Lung (tissue), 12 donors: Measurements from ENCODE around the gene NEIL3. TPM values are rescaled to one million over a fixed set of nuclear protein-coding genes. Genes with fewer than 3 reads are reported as not detected.

Experiments used
- ATAC-seq: fragments of 200-7000 bp; cut with Tn5 transposase; one replicate; pipeline ENCODE4 v1.9.1; 2020; ENCODE audit warnings: moderate number of reproducible peaks; ENCODE audit not compliant: insufficient read depth, low FRiP score
- DNase-seq, 3 donors: peaks; one replicate each; pipeline ENCODE4 v3.0.0-alpha.2; 2013 to 2017
- H3K27ac ChIP-seq, 2 donors: one replicate each; pipeline ENCODE4 v1.5.1; 2013; ENCODE audit warnings: mild to moderate bottlenecking in 2 of 2, moderate library complexity in 2 of 2, control low read depth in 1 of 2, inconsistent platforms in 1 of 2, low read depth in 1 of 2, low read length in 1 of 2
- H3K27me3 ChIP-seq, 3 donors: one replicate each; pipeline ENCODE4 v1.5.1; 2013; ENCODE audit warnings: low read length in 2 of 3; ENCODE audit not compliant: control insufficient read depth in 3 of 3, insufficient read depth in 3 of 3
- H3K36me3 ChIP-seq, 4 donors: one replicate each; pipeline ENCODE4 v1.5.1; 2013; ENCODE audit warnings: low read length in 4 of 4, mild to moderate bottlenecking in 1 of 4, moderate library complexity in 1 of 4; ENCODE audit not compliant: control insufficient read depth in 4 of 4, insufficient read depth in 4 of 4
- H3K4me1 ChIP-seq, 5 donors: one replicate each; pipeline ENCODE4 v1.5.1; 2013; ENCODE audit warnings: low read length in 5 of 5, mild to moderate bottlenecking in 2 of 5, moderate library complexity in 1 of 5; ENCODE audit not compliant: control insufficient read depth in 5 of 5, insufficient read depth in 5 of 5
- H3K4me3 ChIP-seq: one replicate; pipeline ENCODE4 v1.5.1; 2013; ENCODE audit warnings: mild to moderate bottlenecking, control low read depth, moderate library complexity
- H3K9ac ChIP-seq, 2 donors: one replicate each; pipeline ENCODE4 v1.5.1; 2013; ENCODE audit warnings: low read length in 2 of 2, control low read depth in 1 of 2; ENCODE audit not compliant: insufficient read depth in 1 of 2
- H3K9me3 ChIP-seq, 4 donors: one replicate each; pipeline ENCODE4 v1.5.1; 2013; ENCODE audit warnings: low read length in 3 of 4, mild to moderate bottlenecking in 1 of 4, moderate library complexity in 1 of 4; ENCODE audit not compliant: control insufficient read depth in 4 of 4, insufficient read depth in 3 of 4
- WGBS, 2 donors: extraction: QIAGEN DNeasy Blood & Tissue Kit; methylation state at CpG; one replicate each; pipeline ENCODE4 v1.1.7; 2013; 5-methylcytosine and 5-hydroxymethylcytosine counted together
- polyA plus RNA-seq, 2 donors: library from polyadenylated mRNA; stranded (reverse); fragments of 200-250 nt; gene quantifications; one replicate each; pipeline ENCODE4 v1.2.1, GENCODE V29; 2013
- total RNA-seq, 2 donors: library from RNA; depleted of rRNA in 1 of 2; stranded (reverse); fragments of >200 nt in 1 of 2; gene quantifications; one replicate each; pipeline ENCODE4 v1.2.1, GENCODE V29; 2014 to 2021
- TF ChIP-seq, protein P1 (sequence below): IDR thresholded peaks from 2 replicates; pipeline ENCODE4 v1.5.1; 2012; ENCODE audit warnings: mild to moderate bottlenecking; ENCODE audit errors: control extremely low read depth, extremely low read depth
- donor health status: control.
- donor health status: control.
- donor health status: Bipolar disorder and iron deficiency.
- donor health status: healthy.
- donor health status: DM: yes; HTN: yes; CAD: no.

The NEIL3 gene
- total and polyA plus RNA-seq, 4 donors, result 0.22 to 2.0 (median 0.32) TPM

DNA sequence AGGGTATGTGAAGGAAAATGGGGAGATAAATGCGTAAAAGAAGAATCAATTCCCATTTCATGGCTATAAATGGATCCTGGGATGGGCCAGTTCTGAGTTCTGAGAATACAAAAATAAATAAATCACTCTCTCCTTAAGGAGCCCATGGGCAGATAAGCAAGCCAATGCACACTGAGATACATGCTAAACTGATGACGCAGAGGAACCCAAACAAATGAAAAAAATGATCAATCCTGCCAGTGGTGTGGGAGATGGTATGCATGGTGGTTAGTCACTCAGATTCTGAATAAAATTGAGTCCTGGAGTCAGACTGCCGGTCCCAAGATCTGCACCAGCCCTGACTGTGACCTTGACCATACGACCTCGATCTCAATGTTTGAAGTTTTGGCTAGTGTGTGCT is 59.7 kb downstream of the NEIL3 start:
- TF ChIP-seq, protein P1, sequence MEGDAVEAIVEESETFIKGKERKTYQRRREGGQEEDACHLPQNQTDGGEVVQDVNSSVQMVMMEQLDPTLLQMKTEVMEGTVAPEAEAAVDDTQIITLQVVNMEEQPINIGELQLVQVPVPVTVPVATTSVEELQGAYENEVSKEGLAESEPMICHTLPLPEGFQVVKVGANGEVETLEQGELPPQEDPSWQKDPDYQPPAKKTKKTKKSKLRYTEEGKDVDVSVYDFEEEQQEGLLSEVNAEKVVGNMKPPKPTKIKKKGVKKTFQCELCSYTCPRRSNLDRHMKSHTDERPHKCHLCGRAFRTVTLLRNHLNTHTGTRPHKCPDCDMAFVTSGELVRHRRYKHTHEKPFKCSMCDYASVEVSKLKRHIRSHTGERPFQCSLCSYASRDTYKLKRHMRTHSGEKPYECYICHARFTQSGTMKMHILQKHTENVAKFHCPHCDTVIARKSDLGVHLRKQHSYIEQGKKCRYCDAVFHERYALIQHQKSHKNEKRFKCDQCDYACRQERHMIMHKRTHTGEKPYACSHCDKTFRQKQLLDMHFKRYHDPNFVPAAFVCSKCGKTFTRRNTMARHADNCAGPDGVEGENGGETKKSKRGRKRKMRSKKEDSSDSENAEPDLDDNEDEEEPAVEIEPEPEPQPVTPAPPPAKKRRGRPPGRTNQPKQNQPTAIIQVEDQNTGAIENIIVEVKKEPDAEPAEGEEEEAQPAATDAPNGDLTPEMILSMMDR, result no peak
- WGBS, 2 donors, result 93 to 96% methylated on average over 5 of the region's 5 CpGs

GRCh38 chr4:177371461-177371860 is 61.8 kb downstream of the NEIL3 start:
- Histone ChIP-seq H3K9me3 (peaks cover 0 to 4% (median 0%) of the 10 kb centered on the region in 4 donors), H3K4me1 (peaks cover 0 to 10% (median 4%) of the 10 kb centered on the region in 5 donors), H3K9ac (no peak overlapping the region), H3K27ac (no peak overlapping the region), H3K36me3 (no peaks in the 10 kb centered on the region), H3K4me3 (no peak overlapping the region), H3K27me3 (no peaks in the 10 kb centered on the region)
- DNase-seq (no peak), ATAC-seq (no peak)
- WGBS, 2 donors, result 74 to 86% methylated on average over 4 of the region's 4 CpGs
- TF ChIP-seq, protein P1, result no peak

More for the DNA sequence above, 59.7 kb downstream of the NEIL3 start:
- ATAC-seq (no peak), DNase-seq (no peak)
- H3K36me3 ChIP-seq, result no peaks in the 10 kb centered on the region
- no peak overlapping the region for H3K9ac ChIP-seq
- no peaks in the 10 kb centered on the region for H3K4me1 ChIP-seq
- H3K4me3 ChIP-seq, result no peak overlapping the region
- H3K9me3 ChIP-seq, result peaks cover 0 to 4% (median 0%) of the 10 kb centered on the region in 4 donors
- no peaks in the 10 kb centered on the region for H3K27me3 ChIP-seq
- H3K27ac ChIP-seq, result no peak overlapping the region

- TF ChIP-seq, protein P1, result no peak
- H3K27ac ChIP-seq, result no peak overlapping the region
- H3K4me1 ChIP-seq, result peaks cover 0 to 10% (median 4%) of the 10 kb centered on the region in 5 donors
- H3K4me3 ChIP-seq, result no peak overlapping the region
- DNase-seq (peak; percentile 24 to 41 (median 34)), ATAC-seq (no peak)
- no peaks in the 10 kb centered on the region for H3K27me3 ChIP-seq
- H3K9me3 ChIP-seq, result no peaks in the 10 kb centered on the region
- WGBS, 2 donors, result 42 to 65% methylated on average over 5 of the region's 5 CpGs
- no peaks in the 10 kb centered on the region for H3K36me3 ChIP-seq
- no peak overlapping the region for H3K9ac ChIP-seq
These were observed 65.3 kb downstream of the NEIL3 start for GRCh38 chr4:177374966-177375365.

- peaks cover 0 to 10% (median 4%) of the 10 kb centered on the region in 5 donors for H3K4me1 ChIP-seq
- H3K36me3 ChIP-seq, result no peaks in the 10 kb centered on the region
- 27 to 62% methylated on average over 3 of the region's 3 CpGs for WGBS, 2 donors
- no peaks in the 10 kb centered on the region for H3K9me3 ChIP-seq
- no peak for DNase-seq
- no peaks in the 10 kb centered on the region for H3K27me3 ChIP-seq
- no peak for ATAC-seq
- no peak overlapping the region for H3K4me3 ChIP-seq
- H3K27ac ChIP-seq, result no peak overlapping the region
- TF ChIP-seq, protein P1, result no peak
- no peak overlapping the region for H3K9ac ChIP-seq
These were observed 65.7 kb downstream of the NEIL3 start for GRCh38 chr4:177375372-177375771.
